Measurements from ENCODE around the gene LCN2. TPM values are rescaled to one million over a fixed set of nuclear protein-coding genes. Genes with fewer than 3 reads are reported as not detected.
A peak's percentile ranks its signal among the peaks of the same experiment; 100 is the strongest.
"Not testable (repeated sequence)": the region's sequence is repeated elsewhere in the genome, so short reads cannot be mapped to it uniquely, and the experiment has no call there.

LCN2 gene
- total RNA-seq, 1 donor from 2014 or later, result not detected

DNA sequence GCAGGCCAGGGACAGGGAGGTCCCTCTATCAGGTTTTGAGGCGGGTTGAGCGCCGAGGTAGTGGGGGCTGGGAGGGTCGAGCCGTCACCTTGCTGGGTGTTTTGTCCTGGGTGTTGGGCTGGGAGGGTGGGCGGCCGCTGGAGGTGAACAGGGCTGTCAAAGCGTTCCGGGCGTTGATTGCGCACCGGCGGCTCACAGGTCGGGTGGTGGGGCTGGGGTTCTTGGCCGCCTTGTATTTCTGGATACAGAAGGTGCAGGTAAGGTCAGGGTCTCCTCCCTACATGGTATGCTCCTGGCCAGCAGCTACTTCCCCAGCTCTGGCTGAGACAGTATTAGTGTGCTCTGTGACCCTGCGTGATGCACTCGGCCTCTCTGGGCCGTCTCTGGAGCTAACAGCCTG is 16.9 kb downstream of the LCN2 start:
- DNase-seq (ENCODE audit: low read depth, low spot score), result no peak

DNA sequence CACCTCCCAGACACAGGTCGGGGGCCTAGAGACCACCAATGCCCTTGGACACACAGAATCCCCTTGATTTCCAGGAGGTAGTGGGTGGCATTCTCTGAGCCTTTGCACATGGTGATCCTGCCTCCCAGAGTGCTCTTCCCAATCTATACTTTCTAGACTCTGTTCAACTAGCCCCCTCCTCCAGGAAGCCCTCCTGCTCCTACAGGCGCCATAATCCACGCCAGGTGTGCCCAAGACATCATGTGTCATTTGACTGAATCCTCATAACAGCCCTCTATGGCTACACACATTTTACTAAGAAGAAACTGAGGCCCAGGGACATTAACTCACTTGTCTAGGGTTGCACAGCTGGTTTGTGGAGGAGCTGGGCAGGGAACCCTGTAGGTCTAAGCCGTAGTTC is 18.0 kb downstream of the LCN2 start:
- DNase-seq (ENCODE audit: low read depth, low spot score), result no peak

DNA sequence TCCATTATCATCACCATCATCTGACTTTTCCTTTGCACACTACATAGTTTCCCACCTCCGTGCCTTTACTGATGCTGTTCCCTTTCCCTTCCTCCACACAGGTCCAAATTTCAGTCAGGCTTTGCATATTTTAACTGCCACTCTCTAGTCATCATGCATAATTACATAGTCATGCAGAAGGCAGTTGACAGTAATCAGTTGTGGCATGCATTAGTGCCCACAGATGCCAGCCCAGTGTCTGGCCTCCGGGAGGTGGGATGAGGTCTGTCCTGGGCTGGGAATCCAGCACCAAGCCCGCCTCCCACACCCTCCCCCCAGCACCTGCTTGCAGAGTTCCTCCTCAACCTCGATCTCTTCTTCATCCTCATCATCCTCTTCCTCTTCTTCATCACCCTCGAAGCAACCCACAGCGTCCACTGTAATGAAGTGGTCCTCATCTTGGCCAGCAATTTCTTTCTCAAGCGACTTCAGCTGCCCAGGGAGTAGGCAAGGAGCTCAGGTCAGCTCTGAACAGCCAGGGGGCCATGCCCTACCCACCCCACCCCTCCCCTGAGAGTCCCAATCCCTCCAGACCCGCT is 19.6 kb downstream of the LCN2 start:
- DNase-seq (ENCODE audit: low read depth, low spot score), result no peak

DNA sequence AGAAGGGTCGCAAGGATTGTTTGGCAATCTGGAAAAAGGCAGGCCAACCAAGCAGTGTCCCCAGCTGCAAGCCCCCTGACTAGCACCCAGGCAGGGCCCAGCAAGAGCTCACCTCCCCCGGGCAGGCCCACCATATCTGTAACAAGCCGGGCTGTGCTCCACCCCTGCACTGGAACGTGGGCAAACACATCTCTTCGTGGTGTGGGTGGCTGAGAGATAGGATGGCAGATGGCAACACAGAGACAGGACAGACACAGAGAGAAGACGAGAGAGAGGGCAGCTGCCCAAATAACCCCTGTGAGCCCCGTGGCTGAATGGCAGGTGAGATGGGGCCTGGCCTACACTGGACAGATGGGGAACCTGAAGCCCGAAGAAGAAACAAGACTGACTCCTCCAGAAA is 20.2 kb downstream of the LCN2 start:
- no peak for DNase-seq (ENCODE audit: low read depth, low spot score)

DNA sequence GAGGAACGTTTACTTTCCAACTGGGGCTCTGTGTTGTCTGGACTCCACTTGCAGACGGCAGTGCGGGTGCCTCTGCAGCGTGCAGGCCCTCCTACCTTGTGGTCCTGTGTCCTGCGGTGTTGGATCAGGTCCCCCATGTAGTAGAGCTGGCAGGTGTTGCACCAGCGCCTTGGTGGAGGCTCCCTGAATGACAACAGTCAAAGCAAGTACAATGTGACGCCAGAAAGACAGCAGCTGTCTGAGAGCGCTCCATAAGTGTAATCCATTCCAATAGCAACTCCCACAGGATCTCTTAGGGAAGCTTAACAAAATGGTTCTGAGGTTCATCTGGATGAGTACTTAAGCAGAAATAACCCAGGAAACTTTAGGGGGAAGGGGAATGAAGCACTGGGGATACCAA is 20.7 kb downstream of the LCN2 start:
- no peak for DNase-seq (ENCODE audit: low read depth, low spot score)

DNA sequence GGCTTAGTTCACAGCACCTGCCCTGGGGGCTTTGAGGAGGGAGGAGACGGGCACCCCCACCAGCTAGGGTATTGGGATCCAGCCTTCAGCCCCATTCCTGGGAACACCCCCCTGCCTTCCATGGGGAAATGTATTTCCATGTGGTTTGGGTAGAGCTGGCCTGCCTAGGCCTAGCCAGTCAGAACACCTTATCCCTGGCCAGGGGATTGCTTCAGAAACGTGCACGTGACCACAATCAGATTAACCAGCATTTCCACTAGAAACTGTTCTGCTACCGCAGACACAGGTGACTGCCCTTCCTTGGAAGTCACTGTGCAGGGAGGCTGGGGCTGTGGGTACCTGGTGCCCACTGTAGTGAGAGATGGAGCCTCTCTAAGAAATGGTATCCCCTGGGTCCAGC is 24.8 kb downstream of the LCN2 start:
- no peak for DNase-seq (ENCODE audit: low read depth, low spot score)

DNA sequence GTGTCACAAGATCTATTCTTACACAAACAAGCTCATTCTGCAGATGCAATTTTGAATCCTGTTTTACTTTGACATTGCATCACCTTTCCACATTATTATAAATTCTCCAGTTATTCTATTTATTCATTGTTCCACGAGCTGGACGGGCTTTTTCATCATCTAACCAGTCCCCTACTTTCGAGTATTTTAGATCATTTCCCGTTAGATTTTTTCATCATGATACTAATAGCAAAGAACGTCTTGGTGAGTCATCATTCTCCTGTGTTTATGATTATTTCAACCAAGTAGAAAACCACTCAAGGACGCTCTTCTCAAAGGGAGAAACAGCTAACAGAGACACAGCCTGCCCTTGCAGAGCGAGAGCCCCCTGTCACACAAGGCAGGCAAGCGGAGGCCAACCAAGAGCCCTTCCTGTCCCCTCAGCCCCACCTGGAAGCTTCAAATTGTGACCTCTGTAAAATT is 25.9 kb downstream of the LCN2 start:
- DNase-seq (ENCODE audit: low read depth, low spot score), result no peak

DNA sequence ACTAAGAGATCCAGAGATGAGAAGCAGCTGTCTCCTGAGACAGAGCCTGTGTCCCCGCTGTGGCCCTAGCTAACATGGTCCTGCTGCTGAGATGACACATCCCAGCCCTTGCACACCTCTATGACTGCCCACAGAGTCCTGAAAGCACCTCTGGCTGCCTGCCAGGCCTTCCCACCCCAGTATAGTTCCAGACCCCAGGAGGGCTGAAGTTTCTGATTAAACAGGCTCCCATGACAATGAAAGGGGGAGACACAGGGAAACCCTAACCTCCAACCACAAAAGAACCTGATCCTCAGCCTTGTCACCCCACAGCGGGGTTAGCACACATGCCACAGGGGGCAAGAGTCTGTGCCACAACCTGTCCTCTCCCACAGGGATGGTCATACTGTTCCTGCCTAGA is 26.5 kb downstream of the LCN2 start:
- no peak for DNase-seq (ENCODE audit: low read depth, low spot score)

DNA sequence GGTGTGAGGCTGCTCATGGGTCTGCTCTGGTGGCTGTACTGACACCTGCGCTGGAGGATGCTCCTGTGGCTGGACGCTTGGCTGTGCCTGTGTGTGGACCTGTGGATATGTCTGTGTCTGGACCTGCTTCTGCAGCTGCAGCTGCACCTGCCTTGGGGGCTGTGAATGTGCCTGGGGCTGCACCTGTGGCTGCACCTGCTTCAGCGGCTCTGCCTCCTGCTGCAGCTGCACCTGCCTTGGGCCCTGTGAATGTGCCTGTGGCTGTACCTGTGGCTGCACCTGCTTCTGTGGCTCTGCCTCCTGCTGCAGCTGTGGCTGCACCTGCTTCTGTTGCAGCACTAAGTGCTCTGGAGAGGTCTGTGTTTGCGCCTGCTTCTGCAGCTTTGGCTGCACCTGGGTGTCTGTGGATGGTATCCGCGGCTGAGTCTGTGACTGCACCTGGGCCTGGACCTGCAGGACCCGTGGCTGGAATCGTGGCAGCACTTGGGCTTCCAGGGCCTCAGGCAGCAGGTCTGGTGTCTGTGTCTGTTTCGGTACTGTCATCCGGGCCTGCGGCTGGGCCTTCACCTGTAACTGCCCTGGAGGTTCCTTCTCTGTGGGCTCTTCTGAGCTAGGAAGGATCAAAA is 29.7 kb downstream of the LCN2 start:
- no peak for DNase-seq (ENCODE audit: low read depth, low spot score)

DNA sequence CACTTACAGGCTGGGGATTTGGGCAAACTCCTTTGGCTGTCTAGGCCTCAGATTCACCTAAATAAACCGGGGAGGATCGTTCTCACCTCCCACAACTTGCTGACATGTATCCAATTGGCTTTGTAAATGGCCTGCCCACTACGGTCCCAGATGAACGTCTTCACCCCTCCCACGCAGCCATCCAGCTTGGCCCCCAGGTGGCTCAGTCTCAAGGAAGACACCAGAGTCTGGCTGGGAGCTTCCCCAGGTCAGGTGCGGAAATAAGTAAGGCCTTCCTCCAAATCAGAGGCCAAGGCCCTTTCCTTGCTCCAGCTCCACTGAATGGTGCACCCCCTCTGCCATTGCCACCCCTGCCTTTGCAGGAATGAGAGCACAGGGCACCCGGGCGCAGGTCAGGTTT is 30.7 kb downstream of the LCN2 start:
- no peak for DNase-seq (ENCODE audit: low read depth, low spot score)

DNA sequence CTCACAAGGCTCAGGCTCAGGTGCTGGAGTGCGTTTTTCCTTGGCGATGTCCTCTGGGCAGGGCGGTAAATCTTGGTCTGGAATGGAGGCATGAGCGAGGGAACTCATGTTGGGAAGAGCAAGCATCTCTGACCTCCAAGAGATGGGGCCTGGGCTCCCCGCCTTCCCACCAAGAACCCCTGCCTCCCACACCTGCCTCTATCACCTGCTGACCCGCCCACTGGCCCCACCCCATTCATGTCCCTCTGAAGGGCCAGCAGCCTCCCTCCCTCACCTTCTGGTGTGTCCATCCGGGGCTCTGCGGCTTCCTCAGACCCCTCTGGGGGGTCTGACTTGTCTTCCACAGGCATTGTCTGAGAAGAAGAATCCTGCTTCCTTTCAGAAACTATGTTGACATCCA is 31.2 kb downstream of the LCN2 start:
- DNase-seq (ENCODE audit: low read depth, low spot score), result no peak

DNA sequence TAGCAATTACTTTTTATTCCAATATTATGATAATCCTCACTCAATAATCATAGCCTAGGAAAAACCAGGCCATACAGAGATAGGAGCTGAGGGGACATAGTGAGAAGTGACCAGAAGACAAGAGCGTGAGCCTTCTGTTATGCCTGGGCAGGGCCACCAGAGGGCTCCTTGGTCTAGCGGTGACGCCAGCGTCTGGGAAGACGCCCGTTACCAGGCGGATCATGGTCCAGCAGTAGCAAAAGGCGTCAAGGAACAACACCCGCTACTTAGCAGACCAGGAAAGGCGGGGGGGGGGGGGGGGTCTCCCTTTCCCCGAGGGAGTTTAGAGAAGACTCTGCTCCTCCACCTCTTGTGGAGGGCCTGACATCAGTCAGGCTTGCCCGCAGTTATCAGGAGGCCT is 32.2 kb downstream of the LCN2 start:
- DNase-seq (ENCODE audit: low read depth, low spot score), result not testable (repeated sequence)

DNA sequence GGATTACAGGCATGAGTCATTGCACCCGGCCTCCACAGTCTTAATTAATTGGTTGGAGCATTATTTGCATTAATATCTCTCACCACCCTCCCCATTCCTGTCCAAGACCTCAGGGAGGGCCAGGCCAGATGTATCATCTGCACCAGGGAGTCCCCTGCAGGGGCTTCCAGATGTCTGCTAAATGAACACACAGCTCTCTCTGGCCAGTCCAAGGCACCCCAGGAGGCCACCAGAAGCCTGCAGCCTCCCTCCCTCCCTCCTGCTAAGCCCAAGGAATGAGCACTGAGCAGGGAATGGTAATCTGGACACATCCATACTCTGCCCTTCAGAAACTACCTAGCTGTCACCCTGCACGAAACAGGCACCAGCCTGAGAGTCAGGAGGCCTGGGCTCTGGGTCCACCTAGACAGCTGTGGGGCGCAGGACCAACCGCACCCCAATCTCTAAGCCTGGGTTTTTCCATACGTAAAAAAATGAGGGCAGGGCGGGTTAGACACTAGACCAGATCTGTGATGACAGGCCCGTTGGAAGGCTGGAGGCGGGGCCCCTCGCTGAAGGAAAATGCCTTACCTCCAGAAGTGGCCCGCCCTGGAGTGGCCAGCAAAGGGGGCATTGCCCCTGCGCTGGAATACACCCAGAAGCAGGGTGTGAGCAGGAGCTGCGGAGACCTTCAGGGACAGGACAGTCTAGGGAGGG is 33.8 kb downstream of the LCN2 start:
- DNase-seq (ENCODE audit: low read depth, low spot score), result no peak

DNA sequence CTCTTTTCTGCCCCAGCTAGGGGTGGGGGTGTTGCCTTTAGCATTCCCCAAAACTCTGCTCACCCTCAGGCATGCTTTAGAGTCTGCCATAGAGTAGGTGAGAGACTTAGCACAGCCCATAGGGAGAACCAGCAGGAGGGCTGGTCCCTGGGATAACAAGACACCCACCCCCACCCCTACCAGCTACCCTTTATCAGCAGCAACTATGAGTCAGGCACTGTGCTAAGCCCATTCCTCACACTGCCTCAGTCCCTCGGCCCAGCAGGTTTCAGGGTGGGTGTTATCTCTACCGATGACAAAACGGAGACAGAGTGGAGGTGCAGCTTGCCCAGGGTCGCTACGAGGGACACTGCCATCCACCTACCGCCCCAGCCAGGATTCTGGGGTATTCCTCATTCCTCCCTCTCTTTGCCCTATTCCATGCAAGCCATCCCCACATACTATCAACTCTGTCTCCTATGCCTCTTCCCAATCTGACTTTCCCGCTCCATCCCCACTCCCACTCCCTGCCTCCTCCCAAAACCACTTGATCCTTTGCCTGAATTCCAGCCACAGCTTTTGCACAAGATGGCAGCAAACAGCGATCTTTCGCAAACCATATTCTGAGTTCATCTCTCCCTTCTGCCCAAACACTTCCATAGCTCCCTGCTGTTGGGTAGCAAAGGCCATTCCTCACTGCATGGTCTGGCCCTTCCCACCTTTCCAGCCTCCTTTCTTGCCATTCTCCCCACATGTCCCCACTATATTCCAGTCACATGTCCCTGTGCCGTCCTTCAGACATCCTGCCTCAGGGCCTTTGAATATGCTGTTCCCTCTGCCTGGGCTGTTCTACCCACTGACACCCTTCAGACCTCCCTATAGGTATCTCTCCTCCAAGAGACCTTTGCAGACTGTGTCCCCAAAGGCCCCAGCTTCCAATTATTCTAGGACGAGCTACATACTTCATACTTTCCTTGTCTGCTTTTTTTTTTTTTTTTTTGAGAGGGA is 37.0 kb downstream of the LCN2 start:
- DNase-seq (ENCODE audit: low read depth, low spot score), result no peak

DNA sequence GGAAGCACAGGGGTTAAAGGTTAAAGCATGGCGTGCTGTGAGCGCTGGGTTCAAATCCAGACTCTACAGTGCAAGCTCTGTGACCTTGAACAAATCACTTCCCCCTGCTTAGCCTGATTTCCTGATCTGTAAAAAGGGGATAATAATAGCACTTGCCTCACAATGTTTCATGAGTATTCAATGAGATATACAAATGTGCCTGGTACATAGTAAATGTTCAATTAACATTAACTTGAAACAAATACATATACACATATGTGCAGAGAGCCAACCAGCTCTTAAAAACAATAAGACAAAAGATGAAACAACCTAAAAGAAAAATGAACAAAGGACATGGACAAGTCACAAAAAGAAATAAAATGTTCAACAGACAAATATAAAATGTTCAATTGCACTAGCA is 38.1 kb downstream of the LCN2 start:
- DNase-seq (ENCODE audit: low read depth, low spot score), result no peak

DNA sequence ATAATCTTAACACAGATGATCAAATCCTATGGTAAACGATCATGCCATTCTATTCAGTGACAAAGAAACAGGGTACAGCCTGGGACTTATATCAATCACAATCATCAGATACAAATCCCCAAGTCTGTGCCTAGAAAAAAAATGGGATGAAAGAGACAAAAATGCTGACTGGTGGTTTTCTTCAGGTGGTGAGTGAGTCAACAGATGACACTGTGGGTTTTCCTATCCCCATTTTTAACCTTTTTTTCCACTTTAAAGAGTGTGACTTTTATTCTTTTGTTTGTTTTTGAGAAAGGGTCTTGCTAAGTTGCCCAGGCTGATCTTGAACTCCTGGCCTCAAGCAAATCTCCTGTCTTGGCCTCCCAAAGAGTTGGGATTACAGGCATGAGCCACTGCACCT is 39.0 kb downstream of the LCN2 start:
- no peak for DNase-seq (ENCODE audit: low read depth, low spot score)

DNA sequence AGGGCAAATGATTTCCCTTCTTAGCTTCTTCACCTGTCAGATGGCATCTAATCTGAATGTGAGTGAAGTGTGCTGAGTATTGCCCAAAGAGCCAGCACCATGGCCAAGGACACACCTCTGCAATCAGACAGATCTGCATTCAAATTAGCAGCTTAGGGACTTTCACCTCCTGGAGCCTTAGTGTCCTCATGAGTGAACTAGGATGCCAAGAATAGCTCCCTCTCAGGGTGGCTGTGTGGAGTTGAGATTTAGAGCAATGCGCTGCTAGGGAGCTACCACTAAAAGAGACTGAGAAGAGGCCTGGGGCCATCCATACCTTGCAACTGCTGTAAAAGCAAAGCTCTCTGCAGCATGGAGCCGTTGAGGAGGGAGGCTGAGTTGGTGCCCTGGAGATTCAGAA is 40.8 kb downstream of the LCN2 start:
- DNase-seq (ENCODE audit: low read depth, low spot score), result no peak

DNA sequence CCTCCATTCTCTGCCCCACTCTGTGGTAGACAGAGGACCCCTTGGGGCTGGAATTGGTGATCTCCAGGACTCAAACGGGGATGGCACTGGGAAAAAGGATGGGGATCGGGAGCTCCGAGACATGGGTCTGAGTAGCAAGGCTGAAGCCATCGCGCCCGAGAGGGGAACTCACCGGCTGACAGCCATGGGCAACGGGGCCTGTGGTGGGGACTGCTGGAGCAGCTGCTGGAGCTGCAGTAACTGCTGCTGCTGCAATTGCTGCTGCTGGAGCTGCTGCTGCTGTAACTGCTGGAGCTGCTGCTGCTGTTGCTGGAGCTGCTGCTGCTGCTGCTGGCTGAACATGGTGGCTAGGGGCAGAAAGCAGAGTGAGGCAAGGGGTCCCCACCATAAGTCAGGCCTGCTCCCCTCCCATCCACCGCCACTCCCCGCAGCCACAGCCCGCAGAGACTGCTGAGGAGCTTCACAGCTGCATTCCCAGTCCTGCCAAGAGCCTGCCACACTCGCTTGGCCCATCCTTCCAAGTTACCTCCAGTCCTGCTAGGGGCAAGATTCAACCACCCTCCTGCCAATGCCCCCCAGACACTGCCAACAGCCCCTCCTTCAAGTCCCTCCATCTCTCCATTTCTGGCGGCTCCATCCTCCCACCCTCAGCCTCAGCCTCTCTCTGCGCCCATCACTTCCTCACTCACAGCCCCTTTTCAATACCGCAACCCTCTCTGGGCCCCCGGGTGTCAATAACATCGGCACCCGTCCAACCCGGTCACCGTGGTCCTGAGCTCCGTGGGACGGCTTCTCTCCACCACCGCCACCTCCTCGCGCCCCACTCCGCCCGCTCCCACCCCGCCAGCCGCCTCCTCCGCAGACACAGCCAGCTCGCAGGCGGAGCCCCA is 41.5 kb downstream of the LCN2 start:
- DNase-seq (ENCODE audit: low read depth, low spot score), result no peak

DNA sequence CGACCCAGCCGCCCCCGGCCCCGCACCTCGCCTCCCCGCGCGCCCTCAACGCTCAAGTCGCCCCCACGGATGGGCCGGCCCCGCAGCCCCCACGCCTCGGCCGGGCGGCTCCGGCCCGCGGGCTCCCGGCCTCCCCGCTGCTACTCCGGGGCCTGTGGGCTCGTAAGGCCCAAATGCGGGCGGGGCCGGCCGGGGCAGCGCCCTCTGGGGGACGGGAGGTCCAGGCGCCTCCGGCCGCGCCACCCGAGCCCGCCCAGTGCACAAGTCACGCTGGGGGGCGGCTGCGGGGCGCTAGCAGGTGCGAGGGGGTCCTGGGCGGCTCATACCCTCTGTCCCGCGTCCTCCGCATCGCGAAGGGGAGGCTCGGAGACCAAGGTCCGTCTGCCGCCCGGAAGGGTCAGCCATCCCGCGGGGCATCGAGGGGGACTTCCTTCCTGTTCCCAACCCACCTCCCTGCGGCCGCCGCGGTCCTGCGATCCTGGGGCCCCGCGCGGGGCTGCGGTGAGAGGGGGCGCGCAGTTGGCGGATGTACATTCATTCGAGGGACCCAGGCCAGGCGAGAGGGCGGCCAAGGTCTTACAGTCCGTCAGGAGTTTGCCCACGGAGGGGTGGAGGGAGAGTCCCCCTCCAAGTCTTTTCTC is 42.3 kb downstream of the LCN2 start, which contains the start of gene CIZ1:
CIZ1 (minus strand) TSS at position 167 of the 641 bp plus-strand sequence. CDS start 715 bp downstream, outside the sequence.
- DNase-seq (ENCODE audit: low read depth, low spot score), result peak; percentile 52
